ENCODE results near the gene TMED6.

The TMED6 gene

DNA sequence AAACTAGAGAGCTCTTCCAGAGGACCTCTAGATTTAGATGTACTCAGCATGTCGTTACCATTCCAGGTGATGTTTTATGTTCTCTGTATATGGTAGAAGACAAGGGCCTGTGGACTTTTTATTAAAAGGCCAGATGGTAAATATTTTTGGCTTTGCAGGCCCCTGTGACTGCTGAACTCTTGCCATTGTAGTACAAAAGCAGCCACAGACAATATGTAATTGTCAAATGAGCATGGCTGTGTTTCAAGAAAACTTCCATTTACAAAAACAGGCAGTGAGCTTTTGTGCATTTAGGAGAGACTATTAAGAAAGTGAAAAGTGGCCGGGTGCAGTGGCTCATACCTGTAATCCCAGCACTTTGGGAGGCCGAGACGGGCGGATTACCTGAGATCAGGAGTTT is 7.4 kb downstream of the TMED6 start:
- H3K4me3 ChIP-seq = no peak overlapping the region
- TF ChIP-seq CTCF (IDR thresholded peaks at IDR 0.05) = no peak
- DNase-seq (ENCODE audit: low spot score) = no peak
- H3K27ac ChIP-seq = no peak overlapping the region

- peak overlapping the region; percentile 55 to 92 for H3K27ac ChIP-seq
- TF ChIP-seq CTCF (IDR thresholded peaks at IDR 0.05) = no peak
- no peak for DNase-seq (ENCODE audit: low spot score)
- H3K4me3 ChIP-seq = peak overlapping the region; percentile 95
Observed at GRCh38 chr16:69340095-69340644, 11.4 kb downstream of the TMED6 start.

DNA sequence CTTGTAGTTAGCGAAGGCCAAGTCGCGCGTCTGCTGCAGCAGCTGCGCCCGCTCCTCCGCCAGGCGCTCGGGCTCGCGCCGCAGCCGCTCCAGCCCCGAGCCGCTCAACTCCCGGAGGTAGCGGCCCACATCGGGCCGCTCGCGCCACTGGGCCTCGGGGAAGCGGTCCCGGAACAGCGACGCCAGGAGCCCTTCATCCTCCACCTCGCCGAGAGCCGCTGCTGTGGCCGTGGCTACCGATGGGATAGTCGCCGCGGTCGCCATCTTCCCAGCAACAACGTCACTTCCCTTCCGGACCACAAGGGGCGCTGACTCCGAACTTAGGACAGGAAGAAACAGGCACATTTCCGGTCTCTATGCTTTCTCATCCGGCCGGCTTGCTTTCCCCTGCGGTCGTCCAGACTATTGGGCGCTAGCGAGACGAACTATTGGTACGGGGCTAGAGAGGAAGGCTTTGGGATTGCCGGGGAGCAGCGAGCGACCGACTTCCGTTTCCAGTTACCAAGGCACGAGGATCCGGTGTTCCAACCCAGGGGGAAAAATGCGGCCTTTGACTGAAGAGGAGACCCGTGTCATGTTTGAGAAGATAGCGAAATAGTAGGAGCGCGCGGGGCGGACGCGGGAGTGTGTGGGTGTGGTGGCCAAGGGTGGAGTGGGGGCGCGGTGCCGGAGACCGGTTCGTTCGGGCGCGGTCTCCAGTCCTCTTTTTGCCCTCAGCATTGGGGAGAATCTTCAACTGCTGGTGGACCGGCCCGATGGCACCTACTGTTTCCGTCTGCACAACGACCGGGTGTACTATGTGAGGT is 12.1 kb downstream of the TMED6 start, which contains the start of the genes COG8 and NIP7:
Gene COG8 (minus strand): TSS at position 276 of the 806 bp plus-strand sequence. CDS start 12 bp downstream, at position 264.
Gene NIP7 (plus strand): TSS at position 484 of the 806 bp plus-strand sequence. CDS start 58 bp downstream, at position 542.
- DNase-seq (ENCODE audit: low spot score) = peak; percentile 97
- peak within 1 kb of the TSS; percentile 55 to 92 for H3K27ac ChIP-seq
- TF ChIP-seq CTCF (IDR thresholded peaks at IDR 0.05) = peak; percentile 89

GRCh38 chr16:69338557-69339288 is 12.9 kb downstream of the TMED6 start:
- Histone ChIP-seq H3K27ac (peak overlapping the region; percentile 55 to 92), H3K4me3 (peak overlapping the region; percentile 95)
- DNase-seq (ENCODE audit: low spot score) = no peak
- TF ChIP-seq CTCF (IDR thresholded peaks at IDR 0.05) = no peak

More for the DNA sequence above, 12.1 kb downstream of the TMED6 start, which contains the start of the genes COG8 and NIP7:
- H3K4me3 ChIP-seq = peak within 1 kb of the TSS; percentile 95

- no peak for DNase-seq (ENCODE audit: low spot score)
- H3K27ac ChIP-seq = no peak overlapping the region
- TF ChIP-seq CTCF (IDR thresholded peaks at IDR 0.05) = no peak
- no peak overlapping the region for H3K4me3 ChIP-seq
Observed at GRCh38 chr16:69334696-69335095, 16.9 kb downstream of the TMED6 start.

- peak within 1 kb of the TSS; percentile 74 to 92 for H3K27ac ChIP-seq
- peak within 1 kb of the TSS; percentile 84 for H3K4me3 ChIP-seq
- DNase-seq (ENCODE audit: low spot score) = peak; percentile 95
- no peak for TF ChIP-seq CTCF (IDR thresholded peaks at IDR 0.05)
Observed at GRCh38 chr16:69330286-69331109, 21.1 kb downstream of the TMED6 start, which contains the start of gene PDF. Gene PDF (minus strand): TSS chr16:69330588. CDS start chr16:69330570, 18 bp downstream.
